ENCODE data around the gene PLA2G15. TPM values are rescaled to one million over a fixed set of nuclear protein-coding genes. Genes with fewer than 3 reads are reported as not detected.

The PLA2G15 gene
- total and polyA plus RNA-seq, 9 donors: 7.3 to 18.4 (median 9.7) TPM

DNA sequence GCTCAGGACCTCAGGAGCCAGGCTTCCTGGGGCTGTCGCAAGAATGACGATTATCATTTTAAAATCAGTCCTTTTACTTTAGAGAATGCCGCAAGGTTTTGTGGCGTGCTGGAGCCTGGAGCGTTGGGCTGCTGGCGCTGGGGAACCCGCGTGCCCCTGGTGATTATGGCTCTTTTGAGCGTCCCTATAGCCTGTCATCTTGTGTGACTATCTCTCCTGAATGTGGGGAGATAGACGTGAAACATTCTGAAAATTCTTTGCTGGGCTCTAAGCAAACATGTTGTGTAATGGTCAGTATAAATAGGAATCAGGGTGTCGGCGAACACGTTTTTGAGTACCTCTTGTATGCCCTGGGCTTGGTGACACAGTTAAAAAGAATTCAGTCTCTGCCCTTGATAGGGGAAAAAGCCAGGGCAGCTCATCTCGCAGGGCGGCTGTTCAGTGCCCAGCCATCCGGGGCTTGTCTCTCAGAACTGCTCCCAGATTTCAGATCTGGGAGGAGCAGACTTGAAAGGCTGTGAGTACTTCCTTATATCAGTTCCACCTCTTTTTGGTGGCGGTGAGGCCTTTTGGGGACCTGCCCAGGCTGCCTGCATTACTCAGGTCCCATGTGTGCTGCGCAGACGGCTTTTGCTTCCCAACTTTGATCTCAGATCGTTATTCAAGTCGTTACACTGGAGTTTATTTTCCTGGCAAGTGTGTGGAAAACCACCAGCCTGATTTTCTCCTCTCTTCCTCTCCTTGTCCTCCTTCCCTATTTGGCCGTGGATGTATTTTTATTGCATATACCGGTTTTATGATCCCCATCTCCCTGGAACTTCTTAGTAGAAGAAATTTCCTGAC lies 20.1 kb downstream of the PLA2G15 start:
- TF ChIP-seq POLR2A (IDR thresholded peaks at IDR 0.05) (no peak), EP300 (IDR thresholded peaks at IDR 0.05) (no peak)
- TF ChIP-seq, protein P1, sequence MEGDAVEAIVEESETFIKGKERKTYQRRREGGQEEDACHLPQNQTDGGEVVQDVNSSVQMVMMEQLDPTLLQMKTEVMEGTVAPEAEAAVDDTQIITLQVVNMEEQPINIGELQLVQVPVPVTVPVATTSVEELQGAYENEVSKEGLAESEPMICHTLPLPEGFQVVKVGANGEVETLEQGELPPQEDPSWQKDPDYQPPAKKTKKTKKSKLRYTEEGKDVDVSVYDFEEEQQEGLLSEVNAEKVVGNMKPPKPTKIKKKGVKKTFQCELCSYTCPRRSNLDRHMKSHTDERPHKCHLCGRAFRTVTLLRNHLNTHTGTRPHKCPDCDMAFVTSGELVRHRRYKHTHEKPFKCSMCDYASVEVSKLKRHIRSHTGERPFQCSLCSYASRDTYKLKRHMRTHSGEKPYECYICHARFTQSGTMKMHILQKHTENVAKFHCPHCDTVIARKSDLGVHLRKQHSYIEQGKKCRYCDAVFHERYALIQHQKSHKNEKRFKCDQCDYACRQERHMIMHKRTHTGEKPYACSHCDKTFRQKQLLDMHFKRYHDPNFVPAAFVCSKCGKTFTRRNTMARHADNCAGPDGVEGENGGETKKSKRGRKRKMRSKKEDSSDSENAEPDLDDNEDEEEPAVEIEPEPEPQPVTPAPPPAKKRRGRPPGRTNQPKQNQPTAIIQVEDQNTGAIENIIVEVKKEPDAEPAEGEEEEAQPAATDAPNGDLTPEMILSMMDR (IDR thresholded peaks at IDR 0.05): no peak
- Histone ChIP-seq H3K4me1 (ENCODE audit: insufficient read depth) (no peaks in the 10 kb centered on the region), H3K9me3 (no peaks in the 10 kb centered on the region), H3K4me3 (peak overlapping the region; percentile 75), H3K27me3 (no peaks in the 10 kb centered on the region), H3K27ac (peak overlapping the region; percentile 49 to 57), H3K36me3 (no peaks in the 10 kb centered on the region)
- no peak for DNase-seq
- intact Hi-C loops (cut with DNase I): no loop called here
- WGBS, 3 donors: 5 to 10% (median 6%) methylated on average over 23 of the region's 23 CpGs

DNA sequence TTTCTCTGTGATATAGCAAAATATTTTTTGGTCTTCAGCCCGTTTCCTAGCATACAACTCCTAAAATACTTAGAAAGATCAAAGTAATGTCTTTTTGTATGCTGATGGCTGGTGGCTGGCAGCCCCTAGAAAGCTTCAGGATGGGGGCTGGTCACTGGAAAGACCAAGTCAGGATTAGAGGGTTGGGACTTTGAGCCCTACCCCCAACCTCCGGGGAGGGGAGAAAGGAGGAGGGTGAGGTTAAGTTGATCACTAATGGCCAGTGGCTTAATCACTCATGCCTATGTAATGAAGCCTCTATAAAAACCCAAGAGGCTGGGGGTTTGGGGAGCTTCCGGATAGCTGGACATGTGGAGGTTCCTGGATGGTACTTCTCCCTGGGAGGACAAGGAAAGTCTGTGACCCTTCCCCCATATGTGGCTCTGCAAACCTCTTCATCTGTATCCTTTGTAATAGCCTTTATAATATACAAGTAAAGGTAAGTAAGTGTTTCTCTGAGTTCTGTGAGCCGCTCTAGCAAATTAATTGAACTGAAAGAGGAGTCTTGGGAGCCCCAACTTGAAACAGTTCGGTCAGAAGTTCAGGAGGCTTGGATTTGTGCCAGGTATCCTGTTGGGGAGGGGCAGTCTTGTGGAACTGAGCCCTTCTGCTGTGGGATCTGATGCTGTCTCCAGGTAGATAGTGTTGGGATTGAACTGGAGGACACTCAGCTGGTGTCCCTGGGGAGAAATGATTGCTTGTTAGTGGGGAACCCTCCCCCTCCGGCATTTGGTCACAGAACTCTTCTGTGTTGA lies 22.6 kb downstream of the PLA2G15 start:
- Histone ChIP-seq H3K36me3 (no peaks in the 10 kb centered on the region), H3K4me1 (ENCODE audit: insufficient read depth) (no peaks in the 10 kb centered on the region), H3K4me3 (no peak overlapping the region), H3K27ac (no peak overlapping the region), H3K9me3 (no peaks in the 10 kb centered on the region), H3K27me3 (no peaks in the 10 kb centered on the region)
- intact Hi-C loops (cut with DNase I): no loop called here
- WGBS, 3 donors: 64 to 71% (median 64%) methylated on average over 6 of the region's 6 CpGs
- no peak for DNase-seq
- TF ChIP-seq EP300 (IDR thresholded peaks at IDR 0.05) (no peak), POLR2A (IDR thresholded peaks at IDR 0.05) (no peak)
- TF ChIP-seq, protein P1 (IDR thresholded peaks at IDR 0.05): no peak

DNA sequence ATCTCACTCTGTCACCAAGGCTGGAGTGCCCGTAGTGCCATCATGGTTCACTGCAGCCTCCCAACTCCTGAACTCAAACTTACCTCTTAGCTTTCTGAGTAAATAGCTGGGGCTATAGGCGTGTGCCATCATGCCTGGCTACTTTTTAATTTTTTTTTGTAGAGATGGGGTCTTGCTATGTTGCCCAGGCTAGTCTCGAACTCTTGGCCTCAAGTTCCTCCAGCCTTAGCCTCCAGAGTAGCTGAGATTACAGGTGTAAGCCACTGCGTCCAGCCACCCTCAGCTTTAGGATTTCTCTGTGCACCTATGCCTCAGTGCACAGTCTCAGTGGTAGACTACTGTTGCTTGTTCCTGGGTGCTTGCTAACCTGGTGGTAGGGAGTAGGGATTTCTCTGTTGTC lies 24.6 kb downstream of the PLA2G15 start:
- Histone ChIP-seq H3K9me3 (no peaks in the 10 kb centered on the region), H3K36me3 (no peaks in the 10 kb centered on the region), H3K4me1 (ENCODE audit: insufficient read depth) (no peaks in the 10 kb centered on the region), H3K4me3 (no peak overlapping the region), H3K27me3 (no peaks in the 10 kb centered on the region), H3K27ac (no peak overlapping the region)
- intact Hi-C loops (cut with DNase I): no loop called here
- no peak for TF ChIP-seq EP300 (IDR thresholded peaks at IDR 0.05)
- TF ChIP-seq, protein P1 (IDR thresholded peaks at IDR 0.05): no peak
- TF ChIP-seq POLR2A (IDR thresholded peaks at IDR 0.05): no peak
- no peak for DNase-seq
- 96 to 98% (median 96%) methylated on average over 4 of the region's 4 CpGs for WGBS, 3 donors

DNA sequence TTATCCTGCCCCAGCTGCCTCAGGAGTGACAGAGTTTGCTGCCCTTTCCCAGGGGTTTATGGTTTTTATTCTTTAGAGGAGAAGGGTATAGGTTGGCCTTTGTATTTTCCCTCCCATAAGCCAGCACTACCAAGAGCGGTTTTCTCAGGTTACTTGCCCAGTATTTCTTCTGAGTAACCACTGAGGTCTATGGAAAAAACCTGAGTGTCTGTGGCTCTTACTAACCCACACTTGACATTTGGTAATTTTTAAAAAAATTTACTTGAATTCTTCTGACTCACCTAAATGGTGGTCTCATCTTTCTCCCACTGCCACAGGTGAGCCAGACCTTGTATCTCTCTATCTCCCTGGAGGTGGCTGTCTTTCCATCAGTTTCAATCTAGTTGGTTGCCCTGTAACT lies 25.2 kb downstream of the PLA2G15 start:
- H3K36me3 ChIP-seq: no peaks in the 10 kb centered on the region
- H3K27me3 ChIP-seq: no peaks in the 10 kb centered on the region
- H3K27ac ChIP-seq: no peak overlapping the region
- TF ChIP-seq EP300 (IDR thresholded peaks at IDR 0.05) (no peak), POLR2A (IDR thresholded peaks at IDR 0.05) (no peak)
- TF ChIP-seq, protein P1 (IDR thresholded peaks at IDR 0.05): no peak
- no peak for DNase-seq
- WGBS, 3 donors: 0 to 56% (median 4%) methylated on average over 1 of the region's 1 CpG
- H3K4me3 ChIP-seq: no peak overlapping the region
- no peaks in the 10 kb centered on the region for H3K9me3 ChIP-seq
- intact Hi-C loops (cut with DNase I): no loop called here
- no peaks in the 10 kb centered on the region for H3K4me1 ChIP-seq (ENCODE audit: insufficient read depth)
